ENCODE results near the gene AP3S2. TPM values are rescaled to one million over a fixed set of nuclear protein-coding genes. Genes with fewer than 3 reads are reported as not detected.
"Not testable (repeated sequence)": the region's sequence is repeated elsewhere in the genome, so short reads cannot be mapped to it uniquely, and the experiment has no call there.

AP3S2 gene
- total RNA-seq, 2 experiments from 2014 or later = 17.2 to 23.5 TPM

GRCh38 chr15:89782619-89782950, 111.2 kb downstream of the AP3S2 start:
- H3K27ac Mint-ChIP-seq; H3K36me3 Mint-ChIP-seq; H3K9me3 Mint-ChIP-seq; DNase-seq; H3K4me3 Mint-ChIP-seq; intact Hi-C loops (cut with micrococcal nuclease); H3K27me3 Mint-ChIP-seq: not testable (repeated sequence)
- POLR2A ChIA-PET = interaction anchor here (0.5 kb wide), 1 partner anchor 181 kb away, joined by 4 read pairs; no protein-coding TSS in a partner anchor
- H3K4me1 Mint-ChIP-seq (ENCODE audit: low read depth) = peaks cover 21% of the 10 kb centered on the region
- CTCF ChIA-PET = interaction anchor here (1.4 kb wide), 1 partner anchor 92 kb away, joined by 4 read pairs; no protein-coding TSS in a partner anchor

DNA sequence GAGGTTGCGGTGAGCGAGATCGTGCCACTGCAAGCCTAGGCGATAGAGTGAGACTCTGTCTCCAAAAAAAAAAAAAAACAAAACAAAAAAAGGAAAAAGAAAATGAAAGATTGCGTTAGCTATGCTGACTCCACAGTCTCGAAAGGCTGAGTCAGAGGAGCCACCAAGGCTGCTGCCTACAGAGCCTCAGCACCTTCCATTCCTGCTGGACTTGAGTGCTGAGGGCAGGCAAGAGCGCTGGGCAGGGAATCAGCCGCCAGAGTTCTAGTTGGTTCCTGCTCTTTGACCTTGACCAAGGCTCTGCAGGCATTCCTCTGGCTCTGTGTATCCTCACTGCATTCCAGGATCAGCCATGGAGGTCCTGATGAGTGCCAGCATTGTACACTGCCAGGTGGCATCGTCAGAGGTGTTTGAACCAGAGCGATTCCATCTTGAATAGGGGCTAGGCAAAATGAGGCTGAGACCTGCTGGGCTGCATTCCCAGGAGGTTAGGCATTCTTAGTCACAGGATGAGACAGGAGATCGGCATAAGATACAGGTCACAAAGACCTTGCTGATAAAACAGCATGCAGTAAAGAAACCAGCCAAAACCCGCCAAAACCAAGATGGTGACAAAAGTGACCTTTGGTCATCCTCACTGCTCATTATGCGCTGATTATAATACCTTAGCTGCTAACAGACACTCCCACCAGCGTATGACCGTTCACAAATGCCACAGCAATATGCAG, 111.7 kb downstream of the AP3S2 start:
- no peaks in the 10 kb centered on the region for H3K9me3 Mint-ChIP-seq
- DNase-seq = peak; percentile 54
- peaks cover 11% of the 10 kb centered on the region for H3K27me3 Mint-ChIP-seq
- peaks cover 21% of the 10 kb centered on the region for H3K4me1 Mint-ChIP-seq (ENCODE audit: low read depth)
- H3K4me3 Mint-ChIP-seq = no peak overlapping the region
- H3K27ac Mint-ChIP-seq = no peak overlapping the region
- no peaks in the 10 kb centered on the region for H3K36me3 Mint-ChIP-seq
- ChIA-PET POLR2A (interaction anchor here (0.6 kb wide), 1 partner anchor 9 kb away, joined by 3 read pairs; no protein-coding TSS in a partner anchor), CTCF (interaction anchor here (1.7 to 2.0 kb wide), 2 partner anchors 21 to 93 kb away, joined by 9 to 12 read pairs; no protein-coding TSS in a partner anchor)
- intact Hi-C loops (cut with micrococcal nuclease) = no loop called here

DNA sequence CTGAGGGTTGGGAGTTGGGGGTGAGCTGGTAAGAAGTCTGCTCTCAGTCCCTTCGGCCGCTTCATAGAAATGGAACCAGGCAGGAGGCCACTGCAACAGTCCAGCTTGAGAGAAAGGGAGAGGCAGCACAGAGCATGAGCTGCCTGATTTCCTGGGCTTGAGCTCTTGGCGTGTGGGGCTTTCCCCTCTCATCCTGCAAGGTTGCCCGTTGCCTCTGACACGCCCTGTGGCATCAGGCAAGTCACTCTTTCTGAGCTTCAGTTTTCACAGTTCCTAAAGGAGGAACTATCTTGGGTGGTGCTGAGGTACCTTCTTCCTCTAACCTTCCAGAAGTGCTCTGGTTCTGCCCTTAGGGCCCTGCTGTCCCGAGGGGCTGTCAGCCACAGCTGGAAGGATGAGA, 112.7 kb downstream of the AP3S2 start:
- H3K36me3 Mint-ChIP-seq = no peaks in the 10 kb centered on the region
- intact Hi-C loops (cut with micrococcal nuclease) = no loop called here
- ChIA-PET POLR2A (interaction anchor here (0.8 kb wide), 1 partner anchor 20 kb away, joined by 4 read pairs; no protein-coding TSS in a partner anchor), CTCF (interaction anchor here (0.8 to 2.0 kb wide), 4 partner anchors 12 to 94 kb away, joined by 3 to 12 read pairs (median 6); no protein-coding TSS in a partner anchor)
- peak overlapping the region; percentile 47 for H3K27ac Mint-ChIP-seq
- peak; percentile 66 for DNase-seq
- peaks cover 21% of the 10 kb centered on the region for H3K4me1 Mint-ChIP-seq (ENCODE audit: low read depth)
- peaks cover 15% of the 10 kb centered on the region for H3K27me3 Mint-ChIP-seq
- no peak overlapping the region for H3K4me3 Mint-ChIP-seq
- no peaks in the 10 kb centered on the region for H3K9me3 Mint-ChIP-seq

DNA sequence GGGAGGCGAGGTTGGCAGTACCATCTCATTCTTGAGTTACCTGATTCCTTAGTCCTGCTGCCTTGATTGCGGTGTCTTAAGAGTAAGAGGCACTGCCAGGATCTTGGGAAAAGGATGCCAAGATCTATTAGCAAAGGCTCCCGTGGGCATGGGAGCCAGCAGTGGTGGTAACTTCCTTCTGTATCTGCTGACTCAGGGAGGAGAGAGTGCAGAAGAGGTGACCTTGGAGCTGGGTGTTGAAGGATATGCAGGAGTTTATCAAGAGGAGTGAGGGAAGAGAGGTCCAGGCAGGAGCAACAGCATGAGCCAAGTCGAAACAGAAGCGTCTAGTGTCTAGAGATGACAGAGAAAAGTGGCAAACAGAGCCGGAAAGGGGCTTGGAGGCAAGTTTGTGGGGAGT, 113.2 kb downstream of the AP3S2 start:
- Mint-ChIP-seq H3K4me1 (ENCODE audit: low read depth) (peaks cover 21% of the 10 kb centered on the region), H3K36me3 (no peaks in the 10 kb centered on the region), H3K4me3 (no peak overlapping the region), H3K27me3 (peaks cover 17% of the 10 kb centered on the region), H3K27ac (no peak overlapping the region), H3K9me3 (no peaks in the 10 kb centered on the region)
- intact Hi-C loops (cut with micrococcal nuclease) = no loop called here
- ChIA-PET CTCF (interaction anchor here (0.8 to 2.0 kb wide), 4 partner anchors 12 to 94 kb away, joined by 3 to 12 read pairs (median 6); no protein-coding TSS in a partner anchor), POLR2A (interaction anchor here (0.8 kb wide), 1 partner anchor 19 kb away, joined by 4 read pairs; no protein-coding TSS in a partner anchor)
- no peak for DNase-seq

Small RNA genes within 50 kb of the gene (microRNA-seq; reads per million reads assigned to microRNA genes)
- gene MIR5009 (ENCODE audit: borderline microRNAs expressed, borderline number of aligned reads, borderline replicate concordance) (not detected), gene MIR5094 (ENCODE audit: borderline microRNAs expressed, borderline number of aligned reads, borderline replicate concordance) (not detected)

Other genes with a start within 250 kb of the AP3S2 start
- under 1 TPM; 0.92 to 0.95 TPM for gene KIF7, start 238.5 kb downstream of the AP3S2 start, total RNA-seq
- under 1 TPM; 0.17 to 0.31 TPM for gene PLIN1, start 214.6 kb downstream of the AP3S2 start, total RNA-seq
- gene PEX11A, start 203.2 kb downstream of the AP3S2 start, total RNA-seq = 1 to 10 TPM; 2.9 to 3.1 TPM
- gene WDR93, start 203.2 kb downstream of the AP3S2 start, total RNA-seq = not detected
- 1 to 10 TPM; 4.6 to 6.7 TPM for gene MESP1, start 142.7 kb downstream of the AP3S2 start, total RNA-seq
- not detected for gene MESP2, start 117.7 kb downstream of the AP3S2 start, total RNA-seq
- gene ANPEP, start 79.1 kb downstream of the AP3S2 start, total RNA-seq = under 1 TPM; 0.12 to 0.14 TPM
- under 1 TPM in 1 of 2 experiments, not detected in 1; 0.05 TPM for gene ARPIN, start 19.0 kb upstream of the AP3S2 start, total RNA-seq
- gene ZNF710, start 107.3 kb upstream of the AP3S2 start, total RNA-seq = 10 to 100 TPM; 27.0 to 28.5 TPM
- gene IDH2, start 208.5 kb upstream of the AP3S2 start, total RNA-seq = 100 to 1,000 TPM; 170 to 175 TPM

Data from activated CD4-positive, alpha-beta memory T cell treated with anti-CD3 and anti-CD28 coated beads for 36 hours (primary cell).